LNCAP (cell line): ENCODE measurements around the gene GH2.

Experiments
- CTCF ChIP-seq: fragments of 450-650 bp; IDR thresholded peaks from 2 replicates; pipeline ENCODE4 v1.5.1; 2017; ENCODE audit warnings: mild to moderate bottlenecking

The GH2 gene

GRCh38 chr17:63834431-63835166, 47.1 kb downstream of the GH2 start:
- TF ChIP-seq CTCF = peak; percentile 77

- TF ChIP-seq CTCF = no peak
Observed at GRCh38 chr17:63833741-63834373, 47.9 kb downstream of the GH2 start.

GRCh38 chr17:63833026-63833740, 48.6 kb downstream of the GH2 start:
- TF ChIP-seq CTCF = no peak

- no peak for TF ChIP-seq CTCF
Observed at GRCh38 chr17:63832455-63832854, 49.3 kb downstream of the GH2 start.

GRCh38 chr17:63832014-63832413, 49.7 kb downstream of the GH2 start:
- TF ChIP-seq CTCF = no peak

GRCh38 chr17:63831505-63831904, 50.2 kb downstream of the GH2 start:
- no peak for TF ChIP-seq CTCF

GRCh38 chr17:63830904-63831491, 50.7 kb downstream of the GH2 start:
- no peak for TF ChIP-seq CTCF
